CD4-positive, CD25-positive, alpha-beta regulatory T cell (primary cell): ENCODE measurements around the gene RSRC2. TPM values are rescaled to one million over a fixed set of nuclear protein-coding genes. Genes with fewer than 3 reads are reported as not detected.

ENCODE experiments used
- ATAC-seq, 2 donors: fragments of 150-1000 bp; cut with Tn5 transposase; one replicate each; pipeline ENCODE4 v1.10.0; 2021; ENCODE audit warnings: low read depth in 2 of 2, moderate number of reproducible peaks in 2 of 2, moderate library complexity in 1 of 2
- DNase-seq, 3 donors: peaks; one replicate each; pipeline versions ENCODE4 v3.0.0 to v3.0.0-alpha.2; 2012 to 2022; ENCODE audit warnings: mixed read lengths in 1 of 3
- H3K27ac ChIP-seq: one replicate; pipeline ENCODE4 v1.7.0; 2013; ENCODE audit warnings: mild to moderate bottlenecking, low read length; ENCODE audit not compliant: insufficient read depth, poor library complexity, severe bottlenecking
- H3K27me3 ChIP-seq: one replicate; pipeline ENCODE4 v1.7.0; 2013; ENCODE audit warnings: low read length; ENCODE audit not compliant: control insufficient read depth, insufficient read depth
- H3K36me3 ChIP-seq: one replicate; pipeline ENCODE4 v1.7.0; 2013; ENCODE audit warnings: mild to moderate bottlenecking, low read length, moderate library complexity; ENCODE audit not compliant: control insufficient read depth, insufficient read depth
- H3K4me1 ChIP-seq: 2 replicates; pipeline ENCODE4 v1.7.0; 2013; ENCODE audit warnings: mild to moderate bottlenecking, low read length; ENCODE audit not compliant: insufficient read depth, control insufficient read depth, poor library complexity, severe bottlenecking
- H3K4me3 ChIP-seq: one replicate; pipeline ENCODE4 v1.7.0; 2013; ENCODE audit warnings: low read depth, mild to moderate bottlenecking, low read length, moderate library complexity
- H3K9me3 ChIP-seq, 2 experiments: 1 replicate in 1 of 2; 2 replicates in 1 of 2; pipeline ENCODE4 v1.7.0; 2013; ENCODE audit warnings: low read length in 2 of 2, mild to moderate bottlenecking in 1 of 2, moderate library complexity in 1 of 2; ENCODE audit not compliant: control insufficient read depth in 2 of 2
- H3K27ac Mint-ChIP-seq, 3 donors: one replicate each; pipeline ENCODE4 v1.8.0; 2020 to 2022; ENCODE audit warnings: mild to moderate bottlenecking in 3 of 3, mixed read lengths in 3 of 3, moderate library complexity in 2 of 3
- H3K27me3 Mint-ChIP-seq: one replicate; pipeline ENCODE4 v1.8.0; 2022; ENCODE audit warnings: mild to moderate bottlenecking, mixed read lengths
- H3K36me3 Mint-ChIP-seq: one replicate; pipeline ENCODE4 v1.8.0; 2020; ENCODE audit warnings: mixed read lengths
- H3K4me1 Mint-ChIP-seq, 4 donors: one replicate each; pipeline ENCODE4 v1.8.0; 2020 to 2022; ENCODE audit warnings: mixed read lengths in 4 of 4, mild to moderate bottlenecking in 1 of 4
- H3K4me3 Mint-ChIP-seq, 4 donors: one replicate each; pipeline ENCODE4 v1.8.0; 2020 to 2022; ENCODE audit warnings: mild to moderate bottlenecking in 4 of 4, mixed read lengths in 4 of 4, moderate library complexity in 3 of 4
- H3K9me3 Mint-ChIP-seq, 7 donors: one replicate each; pipeline ENCODE4 v1.8.0; 2020 to 2022; ENCODE audit warnings: mixed read lengths in 7 of 7, mild to moderate bottlenecking in 3 of 7, moderate library complexity in 2 of 7
- polyA plus RNA-seq, 4 donors: library from polyadenylated mRNA; unstranded; fragments of 300-500 nt; fragmentation: Illumina TruSeq; gene quantifications; one replicate each; pipeline ENCODE4 v1.2.3, GENCODE V29; 2021
- total RNA-seq: library from RNA; stranded (reverse); gene quantifications from one replicate; pipeline ENCODE4 v1.2.3, GENCODE V29; 2022

The RSRC2 gene
- total and polyA plus RNA-seq, 5 donors from 2014 or later, result 28.3 to 293 (median 32.7) TPM

DNA sequence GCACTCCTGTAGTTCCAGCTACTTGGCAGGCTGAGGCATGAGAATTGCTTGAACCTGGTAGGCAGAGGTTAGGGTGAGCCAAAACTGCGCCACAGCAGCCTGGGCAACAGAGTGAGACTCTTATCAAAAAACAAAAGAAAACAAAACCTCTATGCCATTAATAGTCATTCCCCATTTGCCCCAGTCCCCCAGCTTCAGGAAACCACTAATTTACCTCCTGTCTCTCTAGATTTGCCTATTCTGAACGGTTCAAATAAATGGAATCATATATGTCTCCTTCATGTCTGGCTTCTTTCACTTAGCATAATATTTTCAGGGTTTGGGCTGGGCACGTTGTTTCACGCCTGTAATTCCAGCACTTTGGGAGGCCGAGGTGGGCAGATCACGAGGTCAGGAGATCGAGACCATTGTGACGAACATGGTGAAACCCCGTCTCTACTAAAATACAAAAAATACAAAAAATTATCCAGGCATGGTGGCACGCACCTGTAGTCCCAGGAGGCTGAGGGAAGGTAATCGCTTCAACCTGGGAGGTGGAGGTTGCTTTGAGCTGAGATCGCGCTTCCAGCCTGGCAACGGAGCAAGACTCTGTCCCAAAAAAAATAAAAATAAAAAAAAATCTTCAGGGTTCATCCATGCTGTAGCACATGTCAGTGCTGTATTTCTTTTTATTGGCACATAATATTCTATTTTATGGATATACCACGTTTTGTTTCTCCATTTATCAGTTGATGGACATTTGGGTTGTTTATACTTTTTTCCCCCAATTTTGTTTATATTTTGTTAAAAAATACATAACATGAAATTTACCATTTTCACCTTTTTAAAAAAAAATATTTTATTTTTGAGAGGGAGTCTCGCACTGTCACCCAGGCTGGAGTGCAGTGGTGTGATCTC is 32.3 kb upstream of the RSRC2 start:
- no peak for DNase-seq
- no peaks in the 10 kb centered on the region for H3K4me1 ChIP-seq
- H3K36me3 ChIP-seq, result peaks cover 24% of the 10 kb centered on the region
- Mint-ChIP-seq H3K36me3 (peaks cover 23% of the 10 kb centered on the region), H3K27me3 (no peaks in the 10 kb centered on the region), H3K4me1 (no peaks in the 10 kb centered on the region), H3K4me3 (no peak overlapping the region), H3K27ac (no peak overlapping the region), H3K9me3 (peaks cover 0 to 1% (median 0%) of the 10 kb centered on the region in 7 donors)
- ATAC-seq, result no peak
- H3K4me3 ChIP-seq, result no peak overlapping the region
- H3K27ac ChIP-seq, result no peak overlapping the region
- no peaks in the 10 kb centered on the region for H3K9me3 ChIP-seq
- no peaks in the 10 kb centered on the region for H3K27me3 ChIP-seq

- H3K4me1 Mint-ChIP-seq, result peaks cover 0 to 5% (median 2%) of the 10 kb centered on the region in 4 donors
- ATAC-seq, result no peak
- Histone ChIP-seq H3K4me1 (no peaks in the 10 kb centered on the region), H3K36me3 (peaks cover 30% of the 10 kb centered on the region), H3K27ac (no peak overlapping the region), H3K4me3 (no peak overlapping the region), H3K9me3 (no peaks in the 10 kb centered on the region), H3K27me3 (no peaks in the 10 kb centered on the region)
- H3K36me3 Mint-ChIP-seq, result peaks cover 24% of the 10 kb centered on the region
- H3K27ac Mint-ChIP-seq, result no peak overlapping the region
- H3K9me3 Mint-ChIP-seq, result no peaks in the 10 kb centered on the region
- H3K27me3 Mint-ChIP-seq, result no peaks in the 10 kb centered on the region
- DNase-seq, result no peak
- no peak overlapping the region for H3K4me3 Mint-ChIP-seq
These were observed 20.6 kb upstream of the RSRC2 start for GRCh38 chr12:122547330-122547729.

- Histone ChIP-seq H3K27ac (no peak overlapping the region), H3K36me3 (peaks cover 20% of the 10 kb centered on the region), H3K9me3 (no peaks in the 10 kb centered on the region), H3K27me3 (no peaks in the 10 kb centered on the region), H3K4me3 (no peak overlapping the region), H3K4me1 (no peaks in the 10 kb centered on the region)
- Mint-ChIP-seq H3K4me1 (peaks cover 0 to 5% (median 3%) of the 10 kb centered on the region in 4 donors), H3K9me3 (no peaks in the 10 kb centered on the region), H3K36me3 (peaks cover 16% of the 10 kb centered on the region), H3K27me3 (no peaks in the 10 kb centered on the region), H3K27ac (peak overlapping the region in 1 of 3 donors; percentile 23), H3K4me3 (no peak overlapping the region)
- DNase-seq (no peak), ATAC-seq (no peak)
These were observed 19.1 kb upstream of the RSRC2 start for GRCh38 chr12:122545855-122546254.

- Mint-ChIP-seq H3K36me3 (peaks cover 12% of the 10 kb centered on the region), H3K9me3 (no peaks in the 10 kb centered on the region), H3K27ac (peak overlapping the region in 1 of 3 donors; percentile 21), H3K4me1 (peaks cover 0 to 5% (median 1%) of the 10 kb centered on the region in 4 donors), H3K4me3 (no peak overlapping the region), H3K27me3 (no peaks in the 10 kb centered on the region)
- DNase-seq (no peak), ATAC-seq (no peak)
- no peak overlapping the region for H3K4me3 ChIP-seq
- H3K9me3 ChIP-seq, result no peaks in the 10 kb centered on the region
- H3K27ac ChIP-seq, result no peak overlapping the region
- H3K36me3 ChIP-seq, result peaks cover 14% of the 10 kb centered on the region
- no peaks in the 10 kb centered on the region for H3K27me3 ChIP-seq
- no peaks in the 10 kb centered on the region for H3K4me1 ChIP-seq
These were observed 17.8 kb upstream of the RSRC2 start for GRCh38 chr12:122544537-122544936.

- Mint-ChIP-seq H3K36me3 (peaks cover 13% of the 10 kb centered on the region), H3K27ac (no peak overlapping the region), H3K4me1 (peaks cover 0 to 5% (median 0%) of the 10 kb centered on the region in 4 donors), H3K4me3 (no peak overlapping the region), H3K27me3 (no peaks in the 10 kb centered on the region), H3K9me3 (no peaks in the 10 kb centered on the region)
- DNase-seq, result no peak
- H3K4me3 ChIP-seq, result no peak overlapping the region
- H3K36me3 ChIP-seq, result peaks cover 14% of the 10 kb centered on the region
- no peaks in the 10 kb centered on the region for H3K27me3 ChIP-seq
- H3K4me1 ChIP-seq, result no peaks in the 10 kb centered on the region
- H3K9me3 ChIP-seq, result no peaks in the 10 kb centered on the region
- no peak for ATAC-seq
- no peak overlapping the region for H3K27ac ChIP-seq
These were observed 11.8 kb upstream of the RSRC2 start for GRCh38 chr12:122538496-122538895.

- ATAC-seq (no peak), DNase-seq (no peak)
- H3K4me1 Mint-ChIP-seq, result peaks cover 0 to 3% (median 0%) of the 10 kb centered on the region in 4 donors
- Histone ChIP-seq H3K4me3 (no peak overlapping the region), H3K9me3 (no peaks in the 10 kb centered on the region), H3K27me3 (no peaks in the 10 kb centered on the region), H3K36me3 (peaks cover 14% of the 10 kb centered on the region), H3K4me1 (no peaks in the 10 kb centered on the region), H3K27ac (no peak overlapping the region)
- no peak overlapping the region for H3K4me3 Mint-ChIP-seq
- no peaks in the 10 kb centered on the region for H3K9me3 Mint-ChIP-seq
- peak overlapping the region in 1 of 3 donors; percentile 23 for H3K27ac Mint-ChIP-seq
- no peaks in the 10 kb centered on the region for H3K27me3 Mint-ChIP-seq
- peaks cover 9% of the 10 kb centered on the region for H3K36me3 Mint-ChIP-seq
These were observed 10.3 kb upstream of the RSRC2 start for GRCh38 chr12:122537021-122537420.

DNA sequence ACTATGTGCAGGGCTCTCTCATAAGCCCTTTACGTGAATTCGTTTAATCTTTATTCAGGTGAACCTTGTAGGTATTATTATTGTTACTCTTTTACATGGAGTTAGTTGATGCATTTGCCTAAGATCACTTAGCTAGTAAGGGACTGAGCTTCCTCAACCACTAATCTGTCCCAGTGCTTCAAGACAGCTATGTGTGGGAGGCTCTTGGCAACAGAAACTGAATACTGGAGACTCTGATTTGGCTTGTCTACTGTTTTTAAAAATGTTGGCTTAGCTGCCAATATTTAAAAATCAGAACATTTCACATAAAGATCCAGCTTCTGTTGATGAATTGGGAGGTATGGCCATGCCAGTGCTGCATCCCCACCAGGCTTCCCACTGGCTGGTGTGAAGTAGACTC is 7.1 kb upstream of the RSRC2 start:
- H3K27me3 ChIP-seq, result no peaks in the 10 kb centered on the region
- H3K9me3 ChIP-seq, result no peaks in the 10 kb centered on the region
- Mint-ChIP-seq H3K4me1 (peaks cover 0 to 6% (median 4%) of the 10 kb centered on the region in 4 donors), H3K27ac (no peak overlapping the region), H3K9me3 (no peaks in the 10 kb centered on the region), H3K4me3 (no peak overlapping the region), H3K27me3 (no peaks in the 10 kb centered on the region), H3K36me3 (peaks cover 7% of the 10 kb centered on the region)
- DNase-seq (no peak), ATAC-seq (no peak)
- no peak overlapping the region for H3K27ac ChIP-seq
- H3K4me1 ChIP-seq, result no peaks in the 10 kb centered on the region
- no peak overlapping the region for H3K4me3 ChIP-seq
- H3K36me3 ChIP-seq, result peaks cover 9% of the 10 kb centered on the region

DNA sequence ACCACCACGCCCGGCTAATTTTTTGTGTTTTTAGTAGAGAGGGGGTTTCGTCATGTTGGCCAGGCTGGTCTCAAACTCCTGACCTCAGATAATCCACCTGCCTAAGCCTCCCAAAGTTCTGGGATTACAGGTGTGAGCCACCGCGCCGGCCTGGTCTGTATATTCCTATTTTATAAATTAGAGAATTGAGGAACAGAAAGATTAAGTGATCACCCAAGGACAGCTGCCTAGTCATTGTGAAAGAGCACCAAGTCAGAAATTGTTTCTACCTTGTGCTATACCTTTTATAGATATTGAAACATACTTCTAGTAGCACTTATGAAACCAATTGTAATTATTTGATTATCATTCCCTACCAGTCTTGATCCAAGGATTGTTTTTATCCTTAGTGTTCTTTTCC is 2.3 kb upstream of the RSRC2 start:
- Histone ChIP-seq H3K27me3 (no peaks in the 10 kb centered on the region), H3K4me3 (no peak overlapping the region), H3K36me3 (peaks cover 7% of the 10 kb centered on the region), H3K9me3 (no peaks in the 10 kb centered on the region), H3K27ac (no peak overlapping the region), H3K4me1 (peaks cover 27% of the 10 kb centered on the region)
- Mint-ChIP-seq H3K27me3 (no peaks in the 10 kb centered on the region), H3K36me3 (peaks cover 6% of the 10 kb centered on the region), H3K4me1 (peaks cover 6 to 16% (median 11%) of the 10 kb centered on the region in 4 donors), H3K4me3 (no peak overlapping the region), H3K27ac (no peak overlapping the region), H3K9me3 (no peaks in the 10 kb centered on the region)
- DNase-seq, result no peak
- ATAC-seq, result no peak
